Endothelial cell of umbilical vein (primary cell): Measurements from ENCODE around the gene FAM163A.

Source experiments
- CTCF ChIP-seq, 2 donors: IDR thresholded peaks; 1 replicate in 1 of 2; 2 replicates in 1 of 2; pipeline ENCODE4 v1.5.1; 2011; ENCODE audit warnings: low read length in 2 of 2, mild to moderate bottlenecking in 2 of 2, moderate library complexity in 2 of 2, control low read depth in 1 of 2, inconsistent platforms in 1 of 2, low read depth in 1 of 2; ENCODE audit not compliant: insufficient read depth in 1 of 2; ENCODE audit errors: extremely low read depth in 1 of 2
- EZH2 ChIP-seq: IDR thresholded peaks from 2 replicates; pipeline ENCODE4 v1.6.1; 2012; ENCODE audit warnings: borderline replicate concordance, low read depth, mild to moderate bottlenecking, moderate library complexity, low read length, inconsistent platforms; ENCODE audit not compliant: severe bottlenecking
- FOS ChIP-seq: IDR thresholded peaks from 2 replicates; pipeline ENCODE4 v1.6.1; 2011; ENCODE audit warnings: mild to moderate bottlenecking, low read length, moderate library complexity, borderline replicate concordance; ENCODE audit not compliant: insufficient read depth
- JUN ChIP-seq: IDR thresholded peaks from 2 replicates; pipeline ENCODE4 v1.6.1; 2011; ENCODE audit warnings: borderline replicate concordance, low read depth; ENCODE audit not compliant: insufficient read length, insufficient read depth
- POLR2A ChIP-seq: IDR thresholded peaks from 2 replicates; pipeline ENCODE4 v1.6.1; 2012; ENCODE audit warnings: low read depth, mild to moderate bottlenecking, control low read depth, low read length
- POLR2AphosphoS5 ChIP-seq: IDR thresholded peaks from 2 replicates; pipeline ENCODE4 v1.6.1; 2012; ENCODE audit warnings: low read depth, mild to moderate bottlenecking, control low read depth, low read length, moderate library complexity; ENCODE audit not compliant: insufficient read depth

DNA sequence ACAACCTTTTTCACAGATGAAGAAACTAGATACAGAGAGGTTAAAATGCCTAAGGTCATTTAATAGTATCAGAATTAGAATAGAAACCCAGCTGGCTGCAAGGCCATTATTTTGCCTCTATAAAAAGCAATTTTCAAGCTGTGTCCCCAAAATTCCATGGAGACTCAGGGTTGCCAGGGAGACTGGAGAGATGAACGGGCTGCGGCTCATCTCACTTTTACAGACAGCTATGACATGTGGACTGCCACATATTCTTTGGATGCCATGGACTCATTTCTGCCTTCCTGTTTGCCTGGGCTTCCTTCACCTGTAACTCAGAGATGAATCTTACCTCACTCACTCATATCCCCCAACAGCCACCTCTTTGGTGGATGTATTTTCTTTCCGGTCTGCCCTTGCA, 117.6 kb downstream of the FAM163A start:
- TF ChIP-seq EZH2 (no peak), CTCF (IDR thresholded peaks at IDR 0.05; ENCODE audit: extremely low read depth in 1 of 2, insufficient read depth in 1 of 2, low read depth in 1 of 2, low read length in 2 of 2) (no peak), POLR2AphosphoS5 (no peak), FOS (no peak), JUN (no peak), POLR2A (no peak)
